ENCODE measurements around the gene PDIA3.

DNA sequence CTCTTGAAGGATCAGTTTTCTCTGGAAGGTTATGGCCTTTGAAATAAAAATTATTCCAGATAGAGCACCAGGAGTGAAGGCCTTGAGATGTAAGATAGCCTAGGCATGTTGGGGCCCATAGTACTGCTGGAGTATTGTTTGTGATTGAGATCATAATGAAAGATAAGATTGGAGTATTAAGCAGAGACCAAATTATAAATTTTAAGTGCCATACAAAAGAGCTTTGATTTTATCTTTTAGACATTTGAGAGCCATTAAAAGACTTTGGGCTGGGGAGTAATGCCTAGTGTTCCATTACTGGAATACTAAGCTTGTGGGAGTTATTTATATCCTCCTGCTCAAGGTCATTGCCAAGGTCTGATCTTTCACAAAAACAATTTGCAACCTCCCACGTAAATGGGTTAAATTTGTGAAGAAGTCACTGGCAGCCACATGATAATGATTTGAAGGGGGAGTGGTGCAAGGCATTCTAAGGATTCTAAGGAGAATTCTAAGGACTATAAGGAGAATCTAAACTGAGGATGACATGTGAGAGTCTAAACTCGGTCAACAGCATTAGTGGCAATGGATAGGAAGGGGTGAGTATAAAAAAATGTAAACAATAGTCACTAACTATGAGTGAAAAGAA lies 17.7 kb downstream of the PDIA3 start:
- TF ChIP-seq MTA3 (CRISPR knock-in tag; IDR thresholded peaks at IDR 0.05) (no peak), ZNF724P (CRISPR knock-in tag; IDR thresholded peaks at IDR 0.05; ENCODE audit: borderline replicate concordance) (no peak), TBL1XR1 (IDR thresholded peaks at IDR 0.05; ENCODE audit: borderline replicate concordance, low read length, partially characterized antibody) (no peak), STAG1 (CRISPR knock-in tag; IDR thresholded peaks at IDR 0.05) (no peak), ATAD3A (CRISPR knock-in tag; IDR thresholded peaks at IDR 0.05) (no peak), RBM39 (IDR thresholded peaks at IDR 0.05; ENCODE audit: low read depth, low read length, poor library complexity, severe bottlenecking) (no peak)
- TF ChIP-seq, protein P1, sequence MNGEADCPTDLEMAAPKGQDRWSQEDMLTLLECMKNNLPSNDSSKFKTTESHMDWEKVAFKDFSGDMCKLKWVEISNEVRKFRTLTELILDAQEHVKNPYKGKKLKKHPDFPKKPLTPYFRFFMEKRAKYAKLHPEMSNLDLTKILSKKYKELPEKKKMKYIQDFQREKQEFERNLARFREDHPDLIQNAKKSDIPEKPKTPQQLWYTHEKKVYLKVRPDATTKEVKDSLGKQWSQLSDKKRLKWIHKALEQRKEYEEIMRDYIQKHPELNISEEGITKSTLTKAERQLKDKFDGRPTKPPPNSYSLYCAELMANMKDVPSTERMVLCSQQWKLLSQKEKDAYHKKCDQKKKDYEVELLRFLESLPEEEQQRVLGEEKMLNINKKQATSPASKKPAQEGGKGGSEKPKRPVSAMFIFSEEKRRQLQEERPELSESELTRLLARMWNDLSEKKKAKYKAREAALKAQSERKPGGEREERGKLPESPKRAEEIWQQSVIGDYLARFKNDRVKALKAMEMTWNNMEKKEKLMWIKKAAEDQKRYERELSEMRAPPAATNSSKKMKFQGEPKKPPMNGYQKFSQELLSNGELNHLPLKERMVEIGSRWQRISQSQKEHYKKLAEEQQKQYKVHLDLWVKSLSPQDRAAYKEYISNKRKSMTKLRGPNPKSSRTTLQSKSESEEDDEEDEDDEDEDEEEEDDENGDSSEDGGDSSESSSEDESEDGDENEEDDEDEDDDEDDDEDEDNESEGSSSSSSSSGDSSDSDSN (CRISPR knock-in tag; IDR thresholded peaks at IDR 0.05): no peak
- TF ChIP-seq, protein P2, sequence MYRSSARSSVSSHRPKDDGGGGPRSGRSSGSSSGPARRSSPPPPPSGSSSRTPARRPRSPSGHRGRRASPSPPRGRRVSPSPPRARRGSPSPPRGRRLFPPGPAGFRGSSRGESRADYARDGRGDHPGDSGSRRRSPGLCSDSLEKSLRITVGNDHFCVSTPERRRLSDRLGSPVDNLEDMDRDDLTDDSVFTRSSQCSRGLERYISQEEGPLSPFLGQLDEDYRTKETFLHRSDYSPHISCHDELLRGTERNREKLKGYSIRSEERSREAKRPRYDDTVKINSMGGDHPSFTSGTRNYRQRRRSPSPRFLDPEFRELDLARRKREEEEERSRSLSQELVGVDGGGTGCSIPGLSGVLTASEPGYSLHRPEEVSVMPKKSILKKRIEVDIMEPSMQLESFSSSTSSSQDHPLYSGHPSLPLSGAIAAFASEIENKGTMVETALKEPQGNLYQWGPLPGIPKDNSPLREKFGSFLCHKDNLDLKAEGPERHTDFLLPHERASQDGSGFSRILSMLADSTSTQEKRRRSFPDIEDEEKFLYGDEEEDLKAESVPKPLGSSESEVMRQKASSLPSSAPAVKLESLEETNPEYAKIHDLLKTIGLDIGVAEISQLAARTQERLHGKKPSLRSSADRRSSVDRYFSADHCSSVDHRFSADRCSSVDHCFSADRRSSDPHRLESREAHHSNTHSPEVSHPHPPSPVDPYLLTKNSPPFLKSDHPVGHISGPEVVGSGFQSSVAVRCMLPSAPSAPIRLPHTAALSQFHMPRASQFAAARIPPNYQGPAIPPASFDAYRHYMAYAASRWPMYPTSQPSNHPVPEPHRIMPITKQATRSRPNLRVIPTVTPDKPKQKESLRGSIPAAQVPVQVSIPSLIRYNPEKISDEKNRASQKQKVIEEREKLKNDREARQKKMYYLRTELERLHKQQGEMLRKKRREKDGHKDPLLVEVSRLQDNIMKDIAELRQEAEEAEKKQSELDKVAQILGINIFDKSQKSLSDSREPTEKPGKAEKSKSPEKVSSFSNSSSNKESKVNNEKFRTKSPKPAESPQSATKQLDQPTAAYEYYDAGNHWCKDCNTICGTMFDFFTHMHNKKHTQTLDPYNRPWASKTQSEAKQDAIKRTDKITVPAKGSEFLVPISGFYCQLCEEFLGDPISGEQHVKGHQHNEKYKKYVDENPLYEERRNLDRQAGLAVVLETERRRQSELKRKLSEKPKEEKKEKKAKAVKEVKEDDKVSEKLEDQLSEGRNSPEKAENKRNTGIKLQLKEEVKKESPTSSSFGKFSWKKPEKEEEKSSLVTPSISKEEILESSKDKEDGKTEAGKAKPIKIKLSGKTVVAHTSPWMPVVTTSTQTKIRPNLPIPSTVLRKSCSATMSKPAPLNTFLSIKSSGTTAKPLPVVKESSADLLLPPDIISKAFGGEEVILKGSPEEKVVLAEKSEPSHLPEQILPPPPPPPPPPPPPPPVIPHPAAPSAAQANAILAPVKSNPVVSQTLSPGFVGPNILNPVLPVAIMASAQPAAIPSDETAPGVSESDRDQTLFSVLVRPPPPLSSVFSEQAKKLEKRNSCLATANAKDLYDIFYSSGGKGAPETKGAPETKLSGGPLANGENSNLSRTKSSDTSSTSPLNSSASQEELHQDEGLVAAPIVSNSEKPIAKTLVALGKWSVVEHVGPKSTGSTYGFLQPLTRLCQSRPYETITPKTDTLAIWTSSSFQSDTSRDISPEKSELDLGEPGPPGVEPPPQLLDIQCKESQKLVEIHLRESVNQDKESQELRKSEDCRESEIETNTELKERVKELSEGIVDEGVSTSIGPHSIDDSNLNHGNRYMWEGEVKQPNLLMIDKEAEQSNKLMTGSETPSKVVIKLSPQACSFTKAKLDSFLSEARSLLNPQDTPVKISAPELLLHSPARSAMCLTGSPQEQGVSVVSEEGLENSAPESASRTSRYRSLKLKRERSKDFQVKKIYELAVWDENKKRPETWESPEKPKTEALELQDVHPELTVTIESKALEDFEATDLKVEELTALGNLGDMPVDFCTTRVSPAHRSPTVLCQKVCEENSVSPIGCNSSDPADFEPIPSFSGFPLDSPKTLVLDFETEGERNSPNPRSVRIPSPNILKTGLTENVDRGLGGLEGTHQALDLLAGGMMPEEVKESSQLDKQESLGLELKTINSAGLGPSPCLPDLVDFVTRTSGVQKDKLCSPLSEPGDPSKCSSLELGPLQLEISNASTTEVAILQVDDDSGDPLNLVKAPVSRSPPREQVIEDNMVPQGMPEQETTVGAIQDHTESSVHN (CRISPR knock-in tag; IDR thresholded peaks at IDR 0.05): no peak
- TF ChIP-seq, protein P3, sequence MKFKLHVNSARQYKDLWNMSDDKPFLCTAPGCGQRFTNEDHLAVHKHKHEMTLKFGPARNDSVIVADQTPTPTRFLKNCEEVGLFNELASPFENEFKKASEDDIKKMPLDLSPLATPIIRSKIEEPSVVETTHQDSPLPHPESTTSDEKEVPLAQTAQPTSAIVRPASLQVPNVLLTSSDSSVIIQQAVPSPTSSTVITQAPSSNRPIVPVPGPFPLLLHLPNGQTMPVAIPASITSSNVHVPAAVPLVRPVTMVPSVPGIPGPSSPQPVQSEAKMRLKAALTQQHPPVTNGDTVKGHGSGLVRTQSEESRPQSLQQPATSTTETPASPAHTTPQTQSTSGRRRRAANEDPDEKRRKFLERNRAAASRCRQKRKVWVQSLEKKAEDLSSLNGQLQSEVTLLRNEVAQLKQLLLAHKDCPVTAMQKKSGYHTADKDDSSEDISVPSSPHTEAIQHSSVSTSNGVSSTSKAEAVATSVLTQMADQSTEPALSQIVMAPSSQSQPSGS (CRISPR knock-in tag; IDR thresholded peaks at IDR 0.05): no peak
- TF ChIP-seq, protein P4, sequence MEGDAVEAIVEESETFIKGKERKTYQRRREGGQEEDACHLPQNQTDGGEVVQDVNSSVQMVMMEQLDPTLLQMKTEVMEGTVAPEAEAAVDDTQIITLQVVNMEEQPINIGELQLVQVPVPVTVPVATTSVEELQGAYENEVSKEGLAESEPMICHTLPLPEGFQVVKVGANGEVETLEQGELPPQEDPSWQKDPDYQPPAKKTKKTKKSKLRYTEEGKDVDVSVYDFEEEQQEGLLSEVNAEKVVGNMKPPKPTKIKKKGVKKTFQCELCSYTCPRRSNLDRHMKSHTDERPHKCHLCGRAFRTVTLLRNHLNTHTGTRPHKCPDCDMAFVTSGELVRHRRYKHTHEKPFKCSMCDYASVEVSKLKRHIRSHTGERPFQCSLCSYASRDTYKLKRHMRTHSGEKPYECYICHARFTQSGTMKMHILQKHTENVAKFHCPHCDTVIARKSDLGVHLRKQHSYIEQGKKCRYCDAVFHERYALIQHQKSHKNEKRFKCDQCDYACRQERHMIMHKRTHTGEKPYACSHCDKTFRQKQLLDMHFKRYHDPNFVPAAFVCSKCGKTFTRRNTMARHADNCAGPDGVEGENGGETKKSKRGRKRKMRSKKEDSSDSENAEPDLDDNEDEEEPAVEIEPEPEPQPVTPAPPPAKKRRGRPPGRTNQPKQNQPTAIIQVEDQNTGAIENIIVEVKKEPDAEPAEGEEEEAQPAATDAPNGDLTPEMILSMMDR (CRISPR knock-in tag; IDR thresholded peaks at IDR 0.05): no peak

All from HepG2 (cell line).